Activated CD4-positive, alpha-beta memory T cell treated with anti-CD3 and anti-CD28 coated beads for 36 hours (primary cell): ENCODE results near the gene ING5. TPM values are rescaled to one million over a fixed set of nuclear protein-coding genes. Genes with fewer than 3 reads are reported as not detected.

ENCODE experiments used
- CTCF ChIA-PET: fragments of 350-600 bp; sonication (Branson Sonifier 250); formaldehyde crosslinking; loops from one replicate; lab custom pipeline; 2021; ENCODE audit warnings: antibody characterized with exemption, inconsistent platforms; lab: Charles Lee
- POLR2A ChIA-PET: fragments of 350-600 bp; sonication (Branson Sonifier 250); formaldehyde crosslinking; loops from one replicate; lab custom pipeline; 2021; ENCODE audit warnings: antibody characterized with exemption; lab: Charles Lee
- DNase-seq: peaks from one replicate; pipeline ENCODE4 v3.0.0-alpha.2; 2020
- H3K27ac Mint-ChIP-seq: one replicate; pipeline ENCODE4 v1.8.0; 2021; ENCODE audit warnings: mixed read lengths
- H3K27me3 Mint-ChIP-seq: one replicate; pipeline ENCODE4 v1.8.0; 2021; ENCODE audit warnings: mixed read lengths
- H3K36me3 Mint-ChIP-seq: one replicate; pipeline ENCODE4 v1.8.0; 2021; ENCODE audit warnings: mixed read lengths
- H3K4me1 Mint-ChIP-seq: one replicate; pipeline ENCODE4 v1.8.0; 2021; ENCODE audit warnings: low read depth, mixed read lengths
- H3K4me3 Mint-ChIP-seq: one replicate; pipeline ENCODE4 v1.8.0; 2021; ENCODE audit warnings: mild to moderate bottlenecking, mixed read lengths
- H3K9me3 Mint-ChIP-seq: one replicate; pipeline ENCODE4 v1.8.0; 2021; ENCODE audit warnings: mixed read lengths
- intact Hi-C: fragments of 100-400 bp; cut with micrococcal nuclease; formaldehyde crosslinking; loops from one replicate; pipeline ENCODE4 v1.15.1; 2023
- total RNA-seq, 2 experiments: library from RNA; stranded (reverse); gene quantifications; one replicate each; pipeline ENCODE4 v1.2.3, GENCODE V29; 2021

ING5 gene
- total RNA-seq, 2 experiments from 2014 or later: 35.7 to 36.6 TPM

GRCh38 chr2:241692448-241692847 is 9.4 kb upstream of the ING5 start:
- Mint-ChIP-seq H3K9me3 (no peaks in the 10 kb centered on the region), H3K27me3 (no peaks in the 10 kb centered on the region), H3K27ac (no peak overlapping the region), H3K36me3 (peaks cover 18% of the 10 kb centered on the region), H3K4me1 (peaks cover 13% of the 10 kb centered on the region), H3K4me3 (no peak overlapping the region)
- CTCF ChIA-PET: interaction anchor here (1.0 to 1.1 kb wide), 2 partner anchors 10 to 186 kb away, joined by 3 to 5 read pairs; partner anchors contain the start of gene ING5
- intact Hi-C loops: no loop called here
- POLR2A ChIA-PET: interaction anchor here (1.7 kb wide), 1 partner anchor 9 kb away, joined by 8 read pairs; the partner anchor contains the start of gene ING5
- no peak for DNase-seq

- no peak overlapping the region for H3K4me3 Mint-ChIP-seq
- H3K27me3 Mint-ChIP-seq: no peaks in the 10 kb centered on the region
- peaks cover 12% of the 10 kb centered on the region for H3K4me1 Mint-ChIP-seq
These were observed 6.2 kb upstream of the ING5 start for GRCh38 chr2:241695651-241696050.

GRCh38 chr2:241701149-241701398 is 765 bp upstream of the ING5 start:
- POLR2A ChIA-PET: interaction anchor here (0.6 to 4.2 kb wide), 9 partner anchors 9 to 256 kb away, joined by 3 to 53 read pairs (median 7); partner anchors contain the start of genes ATG4B, D2HGDH and DTYMK
- intact Hi-C loops: loop anchor here (1.0 to 5.0 kb wide), 3 partner anchors 15 to 384 kb away; partner anchors contain the start of genes DTYMK, FARP2, HDLBP and SEPTIN2
- no peak for DNase-seq
- Mint-ChIP-seq H3K36me3 (peaks cover 9% of the 10 kb centered on the region), H3K27ac (peak overlapping the region; percentile 89), H3K27me3 (no peaks in the 10 kb centered on the region), H3K9me3 (no peaks in the 10 kb centered on the region), H3K4me3 (peak overlapping the region; percentile 84), H3K4me1 (peaks cover 25% of the 10 kb centered on the region)
- CTCF ChIA-PET: interaction anchor here (0.6 to 4.7 kb wide), 7 partner anchors 13 to 1187 kb away, joined by 3 to 50 read pairs (median 4); partner anchors contain the start of genes D2HGDH and DTYMK

More at GRCh38 chr2:241695651-241696050, 6.2 kb upstream of the ING5 start:
- intact Hi-C loops: no loop called here
- DNase-seq: no peak
- Mint-ChIP-seq H3K36me3 (peaks cover 13% of the 10 kb centered on the region), H3K9me3 (no peaks in the 10 kb centered on the region), H3K27ac (no peak overlapping the region)
- ChIA-PET POLR2A (interaction anchor here (0.7 kb wide), 1 partner anchor 183 kb away, joined by 3 read pairs; no protein-coding TSS in a partner anchor), CTCF (no interaction called here)

DNA sequence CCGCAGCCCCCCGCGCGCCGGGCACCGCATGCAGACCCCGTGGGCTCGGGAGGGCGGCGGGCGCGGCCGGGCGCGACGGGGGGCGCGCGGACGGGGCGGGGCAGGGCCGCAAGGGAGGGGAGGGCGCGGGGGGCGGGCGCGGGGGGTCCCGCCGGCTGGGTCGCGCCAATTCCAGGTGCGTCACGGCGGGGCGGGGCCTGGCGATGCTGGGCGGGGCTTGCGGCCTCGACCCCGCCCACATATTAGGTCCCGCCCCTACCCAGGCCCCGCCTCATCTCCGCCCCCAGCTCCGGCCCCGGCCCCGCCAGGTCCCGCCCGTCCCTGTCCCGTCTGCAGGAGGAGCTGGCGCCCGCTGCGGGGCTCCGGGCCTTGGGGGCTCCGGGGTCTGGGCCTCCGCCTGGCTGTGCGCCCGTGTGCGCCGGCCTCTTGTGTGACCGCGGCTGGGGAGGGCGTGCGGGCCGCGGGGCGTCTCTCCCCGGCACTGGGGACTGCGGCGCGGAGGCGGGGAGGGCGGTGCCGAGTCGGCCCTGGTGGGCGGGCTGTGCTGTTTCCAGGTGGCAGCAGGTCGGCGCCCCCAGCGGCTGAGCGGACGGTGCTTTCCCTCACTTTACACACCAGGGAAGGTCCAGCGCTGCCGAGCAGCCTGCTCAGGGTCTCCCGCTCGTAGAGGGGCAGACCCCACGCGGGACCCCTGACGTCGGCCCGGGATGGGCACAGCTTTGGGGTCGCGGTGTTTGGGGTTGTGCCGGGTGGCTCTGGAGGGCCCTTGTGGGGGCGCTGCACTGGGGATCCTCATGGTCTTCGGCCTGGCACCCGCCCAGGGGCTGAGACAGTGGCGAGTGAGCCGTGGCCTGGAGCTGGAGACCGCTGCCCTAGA is 554 bp downstream of the ING5 start:
- H3K9me3 Mint-ChIP-seq: peaks cover 3% of the 10 kb centered on the region
- peak overlapping the region; percentile 63 for H3K27ac Mint-ChIP-seq
- ChIA-PET POLR2A (interaction anchor here (0.6 to 4.2 kb wide), 12 partner anchors 10 to 181 kb away, joined by 3 to 53 read pairs (median 6); partner anchors contain the start of genes ATG4B, D2HGDH, DTYMK and PDCD1), CTCF (interaction anchor here (0.6 to 4.7 kb wide), 13 partner anchors 10 to 176 kb away, joined by 3 to 50 read pairs (median 4); partner anchors contain the start of genes D2HGDH and DTYMK)
- H3K27me3 Mint-ChIP-seq: no peaks in the 10 kb centered on the region
- H3K4me3 Mint-ChIP-seq: peak overlapping the region; percentile 84
- intact Hi-C loops: loop anchor here (1.0 to 5.0 kb wide), 4 partner anchors 28 to 385 kb away; partner anchors contain the start of genes D2HGDH, HDLBP and SEPTIN2
- peaks cover 25% of the 10 kb centered on the region for H3K4me1 Mint-ChIP-seq
- peak; percentile 90 for DNase-seq
- H3K36me3 Mint-ChIP-seq: peaks cover 19% of the 10 kb centered on the region

- H3K36me3 Mint-ChIP-seq: peaks cover 22% of the 10 kb centered on the region
- H3K4me1 Mint-ChIP-seq: peaks cover 25% of the 10 kb centered on the region
- intact Hi-C loops: loop anchor here (5.0 kb wide), 1 partner anchor 386 kb away; the partner anchor contains the start of genes HDLBP and SEPTIN2
- DNase-seq: peak; percentile 12
- H3K4me3 Mint-ChIP-seq: peak overlapping the region; percentile 84
- H3K9me3 Mint-ChIP-seq: peaks cover 3% of the 10 kb centered on the region
- peak overlapping the region; percentile 63 for H3K27ac Mint-ChIP-seq
- ChIA-PET POLR2A (interaction anchor here (0.5 to 4.2 kb wide), 5 partner anchors 15 to 175 kb away, joined by 3 to 53 read pairs (median 11); partner anchors contain the start of genes D2HGDH, DTYMK and PDCD1), CTCF (interaction anchor here (0.7 to 4.5 kb wide), 4 partner anchors 15 to 175 kb away, joined by 3 to 50 read pairs (median 22); partner anchors contain the start of gene D2HGDH)
- no peaks in the 10 kb centered on the region for H3K27me3 Mint-ChIP-seq
These were observed 1.3 kb downstream of the ING5 start for GRCh38 chr2:241703032-241703604.

DNA sequence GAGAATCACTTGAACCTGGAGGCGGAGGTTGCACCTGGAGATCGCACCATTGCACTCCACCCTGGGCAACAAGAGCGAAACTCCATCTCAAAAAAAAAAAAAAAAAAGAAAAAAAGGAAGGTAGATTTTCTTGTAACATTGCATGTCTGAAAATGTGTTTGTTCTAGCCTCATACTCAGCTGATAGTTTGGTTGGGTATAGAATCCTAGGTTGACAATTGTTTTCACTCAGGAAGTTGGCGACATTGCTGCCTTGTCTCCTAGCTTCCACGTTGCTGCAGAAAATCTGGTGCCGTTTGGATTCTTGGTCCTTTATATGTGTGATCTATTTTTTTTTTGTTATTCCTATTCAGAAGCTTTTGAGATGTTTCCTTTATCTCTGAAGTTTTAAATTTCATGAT is 4.7 kb downstream of the ING5 start:
- Mint-ChIP-seq H3K4me3 (no peak overlapping the region), H3K9me3 (peaks cover 3% of the 10 kb centered on the region), H3K4me1 (peaks cover 13% of the 10 kb centered on the region), H3K27me3 (no peaks in the 10 kb centered on the region), H3K36me3 (peaks cover 38% of the 10 kb centered on the region), H3K27ac (no peak overlapping the region)
- intact Hi-C loops: no loop called here
- DNase-seq: no peak
- CTCF ChIA-PET: no interaction called here
- POLR2A ChIA-PET: interaction anchor here (0.6 kb wide), 1 partner anchor 28 kb away, joined by 3 read pairs; no protein-coding TSS in a partner anchor

- peaks cover 52% of the 10 kb centered on the region for H3K36me3 Mint-ChIP-seq
- no peak for DNase-seq
- no peak overlapping the region for H3K27ac Mint-ChIP-seq
- peaks cover 3% of the 10 kb centered on the region for H3K4me1 Mint-ChIP-seq
- H3K4me3 Mint-ChIP-seq: no peak overlapping the region
- H3K9me3 Mint-ChIP-seq: peaks cover 3% of the 10 kb centered on the region
- H3K27me3 Mint-ChIP-seq: no peaks in the 10 kb centered on the region
- CTCF ChIA-PET: no interaction called here
- POLR2A ChIA-PET: no interaction called here
- intact Hi-C loops: no loop called here
These were observed 7.0 kb downstream of the ING5 start for GRCh38 chr2:241708879-241709278.

- H3K4me3 Mint-ChIP-seq: no peak overlapping the region
- peaks cover 2% of the 10 kb centered on the region for H3K9me3 Mint-ChIP-seq
- no peaks in the 10 kb centered on the region for H3K27me3 Mint-ChIP-seq
- CTCF ChIA-PET: interaction anchor here (0.9 kb wide), 1 partner anchor 159 kb away, joined by 3 read pairs; no protein-coding TSS in a partner anchor
- POLR2A ChIA-PET: interaction anchor here (1.7 kb wide), 1 partner anchor 17 kb away, joined by 6 read pairs; the partner anchor contains the start of gene ING5
- H3K36me3 Mint-ChIP-seq: peaks cover 41% of the 10 kb centered on the region
- H3K27ac Mint-ChIP-seq: no peak overlapping the region
- no peak for DNase-seq
- intact Hi-C loops: no loop called here
- no peaks in the 10 kb centered on the region for H3K4me1 Mint-ChIP-seq
These were observed 17.3 kb downstream of the ING5 start for GRCh38 chr2:241719093-241719492.

DNA sequence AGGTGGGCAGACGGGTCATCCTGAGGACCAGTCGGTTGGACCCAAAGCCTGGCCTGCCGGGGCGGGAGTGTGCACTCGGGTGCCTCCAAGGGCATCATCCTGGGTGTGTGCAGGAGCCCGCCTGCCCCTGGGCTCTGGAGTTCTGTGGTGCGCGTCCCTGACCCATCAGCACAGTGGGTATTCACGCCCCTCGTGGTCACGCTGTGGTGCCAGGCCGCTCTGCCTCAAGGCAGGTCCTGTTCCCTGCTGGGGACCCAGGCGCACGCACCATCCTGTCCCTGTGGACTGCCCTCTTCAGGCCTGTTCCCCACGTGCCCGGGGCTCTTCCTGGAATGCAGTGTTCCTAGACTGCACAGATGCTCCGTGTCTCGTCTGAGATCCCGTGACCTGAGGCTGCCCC is 18.3 kb downstream of the ING5 start:
- intact Hi-C loops: no loop called here
- Mint-ChIP-seq H3K36me3 (peaks cover 46% of the 10 kb centered on the region), H3K9me3 (peaks cover 2% of the 10 kb centered on the region), H3K27me3 (no peaks in the 10 kb centered on the region), H3K4me1 (no peaks in the 10 kb centered on the region), H3K27ac (no peak overlapping the region), H3K4me3 (no peak overlapping the region)
- DNase-seq: no peak
- ChIA-PET CTCF (no interaction called here), POLR2A (no interaction called here)

- no peak overlapping the region for H3K27ac Mint-ChIP-seq
- ChIA-PET CTCF (no interaction called here), POLR2A (no interaction called here)
- H3K36me3 Mint-ChIP-seq: peaks cover 46% of the 10 kb centered on the region
- H3K4me3 Mint-ChIP-seq: no peak overlapping the region
- no peaks in the 10 kb centered on the region for H3K27me3 Mint-ChIP-seq
- H3K9me3 Mint-ChIP-seq: peaks cover 2% of the 10 kb centered on the region
- H3K4me1 Mint-ChIP-seq: no peaks in the 10 kb centered on the region
- intact Hi-C loops: no loop called here
- DNase-seq: no peak
These were observed 18.7 kb downstream of the ING5 start for GRCh38 chr2:241720560-241720959.

DNA sequence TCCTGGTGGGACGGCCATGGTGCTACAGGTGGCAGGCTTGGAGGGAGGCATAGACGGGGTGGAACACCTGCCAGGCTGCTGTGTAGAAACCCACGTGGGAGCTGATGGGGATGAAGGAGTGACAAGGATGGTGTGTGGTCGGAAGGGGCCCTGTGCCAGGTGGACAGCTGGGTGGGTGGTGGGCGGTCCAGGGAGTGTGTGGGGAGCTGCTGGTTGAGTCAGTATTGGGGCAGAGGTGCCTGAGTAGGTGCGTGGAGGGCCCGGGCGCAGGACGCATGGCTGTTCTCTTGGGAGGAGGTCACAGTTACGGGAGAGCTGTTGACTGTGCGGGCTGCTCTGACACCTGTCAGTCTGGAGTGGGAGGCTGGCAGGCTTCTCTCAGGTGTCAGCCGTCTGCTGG is 20.0 kb downstream of the ING5 start:
- Mint-ChIP-seq H3K4me1 (no peaks in the 10 kb centered on the region), H3K9me3 (peaks cover 2% of the 10 kb centered on the region), H3K27me3 (no peaks in the 10 kb centered on the region), H3K27ac (no peak overlapping the region), H3K4me3 (no peak overlapping the region), H3K36me3 (peaks cover 42% of the 10 kb centered on the region)
- ChIA-PET CTCF (interaction anchor here (1.3 kb wide), 1 partner anchor 157 kb away, joined by 4 read pairs; no protein-coding TSS in a partner anchor), POLR2A (interaction anchor here (0.6 kb wide), 1 partner anchor 7 kb away, joined by 3 read pairs; no protein-coding TSS in a partner anchor)
- intact Hi-C loops: no loop called here
- no peak for DNase-seq
